IPS-NIHi11 (cell line): ENCODE results near the gene TRAPPC12.
"Not testable (repeated sequence)": the region's sequence is repeated elsewhere in the genome, so short reads cannot be mapped to it uniquely, and the experiment has no call there.

Experiments
- DNase-seq: peaks from one replicate; pipeline ENCODE4 v3.0.0; 2012; ENCODE audit warnings: mixed read lengths, low spot score

TRAPPC12 gene

DNA sequence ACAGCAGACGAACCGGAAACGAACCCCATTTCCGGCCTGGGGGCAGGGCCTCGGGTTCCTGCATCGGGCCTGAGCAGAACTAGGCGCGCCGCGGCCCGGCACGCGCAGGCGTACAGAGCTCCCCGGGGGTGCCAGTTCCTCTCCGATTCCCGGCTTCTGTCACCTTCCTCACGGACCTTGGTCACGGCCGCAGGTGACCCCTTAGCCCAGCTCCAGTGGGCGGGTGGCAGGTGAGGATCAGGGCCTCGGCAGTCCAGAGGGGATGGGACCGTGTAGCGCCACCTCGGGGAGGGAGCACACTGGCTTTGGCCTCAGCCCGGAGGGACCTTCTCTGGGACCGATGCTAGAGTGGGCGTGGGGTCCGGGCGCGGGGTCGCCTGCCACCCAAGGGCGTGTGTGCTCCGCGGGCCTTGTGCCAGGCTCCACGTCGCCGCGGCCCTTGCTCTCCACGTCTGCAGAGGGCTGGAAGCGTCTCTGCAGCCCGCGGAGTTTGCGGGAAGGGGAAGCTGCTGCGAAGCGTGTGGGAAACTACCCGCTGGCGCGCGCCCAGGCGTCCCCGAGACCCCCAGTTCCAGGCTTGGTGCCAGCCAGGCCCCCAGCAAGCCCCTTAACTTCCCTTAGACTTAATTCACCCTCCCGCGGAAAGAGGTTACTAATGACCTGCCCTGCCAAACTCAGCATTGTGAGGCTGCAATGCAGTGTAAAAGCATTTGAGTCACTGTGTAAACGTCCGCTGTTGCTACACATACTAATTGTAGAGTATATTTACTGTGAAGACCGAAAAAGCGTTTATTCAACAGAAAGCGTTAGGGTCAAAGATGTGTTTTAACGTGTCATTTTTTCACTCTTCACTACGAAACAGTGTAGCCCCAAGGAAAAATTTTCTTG, at the start of gene TRAPPC12:
Gene TRAPPC12, plus strand, starts transcription at position 48 of the 888 bp plus-strand sequence. CDS start 7,930 bp downstream, outside the sequence.
- DNase-seq = peak; percentile 91

- no peak for DNase-seq
These were observed 47.4 kb upstream of the TRAPPC12 start for GRCh38 chr2:3332133-3332532.

DNA sequence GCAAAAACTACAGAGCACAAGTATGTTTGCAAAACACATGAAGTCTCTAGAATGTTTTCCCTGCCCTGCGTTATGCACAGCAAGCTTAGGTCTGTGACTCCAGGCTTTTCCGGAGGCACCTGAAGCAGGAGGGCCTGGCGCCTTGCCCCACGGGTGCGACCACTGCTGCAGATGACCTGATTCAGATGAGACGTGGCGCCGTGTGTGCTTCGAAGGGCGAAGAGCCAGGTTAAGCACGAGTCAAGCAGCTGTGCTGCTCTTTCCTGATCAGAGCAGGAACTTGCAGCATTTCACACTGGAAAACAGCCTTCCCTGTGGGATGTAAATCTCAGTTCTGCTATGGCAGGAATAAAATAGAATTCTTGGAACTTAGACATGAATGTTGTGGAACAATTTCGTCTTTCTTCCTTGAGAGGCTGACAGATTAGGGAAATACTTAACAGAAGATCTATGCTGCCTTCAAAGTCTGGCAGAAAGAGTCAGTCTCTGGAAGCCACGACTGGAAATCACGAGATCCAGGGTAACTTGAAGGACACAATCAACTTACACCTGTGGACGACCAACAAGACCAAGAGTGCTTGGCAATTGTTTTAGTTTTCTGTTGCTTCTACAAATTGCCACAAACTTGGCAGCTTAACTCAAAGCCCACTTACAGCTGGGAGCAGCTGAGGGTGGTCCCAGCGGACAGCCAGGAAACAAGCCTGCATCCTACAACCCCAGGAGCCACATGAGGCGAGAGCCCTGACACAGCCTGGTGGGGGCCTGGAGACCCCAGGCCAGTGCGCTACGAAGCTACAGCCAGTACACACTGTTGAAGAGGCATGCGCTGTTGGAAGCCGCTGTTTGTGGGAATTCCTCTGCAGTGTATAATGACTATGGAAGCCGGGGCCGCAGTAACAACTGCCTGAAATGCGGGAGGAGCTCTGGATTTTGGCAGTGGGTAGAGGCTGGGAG, 44.8 kb upstream of the TRAPPC12 start:
- DNase-seq = no peak

GRCh38 chr2:3336844-3337243, 42.6 kb upstream of the TRAPPC12 start:
- no peak for DNase-seq

DNA sequence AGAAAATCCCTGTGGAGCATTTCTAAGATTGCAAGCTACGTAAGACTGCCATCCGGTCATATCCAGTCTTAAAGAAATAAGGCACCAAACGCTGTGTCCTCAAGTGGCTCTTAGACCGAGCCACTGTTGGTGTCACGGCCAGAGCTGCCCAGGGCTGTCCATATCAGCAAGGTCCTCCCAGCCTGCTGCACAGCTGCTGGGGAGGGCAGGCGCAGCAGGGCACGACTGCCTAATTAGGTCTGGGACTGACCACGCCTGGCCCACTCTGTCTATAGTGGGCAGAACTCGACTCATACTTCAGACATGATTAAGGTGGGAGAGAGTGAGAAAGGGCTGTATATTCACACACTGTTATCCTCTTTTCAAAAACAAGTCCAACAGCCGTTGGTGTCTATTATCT, 41.2 kb upstream of the TRAPPC12 start:
- DNase-seq = no peak

- no peak for DNase-seq
These were observed 39.4 kb upstream of the TRAPPC12 start for GRCh38 chr2:3340144-3340543.

DNA sequence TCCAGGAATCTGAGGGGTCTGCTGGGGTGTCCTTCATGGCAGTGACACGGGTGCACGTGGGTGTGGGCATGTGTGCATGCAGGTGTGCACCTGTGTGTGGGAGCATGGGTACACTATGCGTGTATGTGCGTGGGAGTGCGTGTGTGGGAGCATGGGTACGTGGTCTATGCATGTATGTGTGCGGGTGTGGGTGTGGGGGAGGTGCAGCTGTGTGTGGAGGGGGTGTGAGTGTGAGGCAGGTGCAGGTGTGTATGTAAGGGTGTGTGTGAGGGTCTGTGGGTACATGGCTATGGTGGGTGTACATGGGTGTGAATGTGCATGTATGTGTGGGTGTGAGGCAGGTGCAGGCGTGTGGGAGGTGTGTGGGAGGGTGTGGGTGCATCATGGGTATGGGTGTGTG, 38.2 kb upstream of the TRAPPC12 start:
- no peak for DNase-seq

GRCh38 chr2:3342324-3342723, 37.2 kb upstream of the TRAPPC12 start:
- DNase-seq = no peak

GRCh38 chr2:3343012-3343411, 36.5 kb upstream of the TRAPPC12 start:
- no peak for DNase-seq

DNA sequence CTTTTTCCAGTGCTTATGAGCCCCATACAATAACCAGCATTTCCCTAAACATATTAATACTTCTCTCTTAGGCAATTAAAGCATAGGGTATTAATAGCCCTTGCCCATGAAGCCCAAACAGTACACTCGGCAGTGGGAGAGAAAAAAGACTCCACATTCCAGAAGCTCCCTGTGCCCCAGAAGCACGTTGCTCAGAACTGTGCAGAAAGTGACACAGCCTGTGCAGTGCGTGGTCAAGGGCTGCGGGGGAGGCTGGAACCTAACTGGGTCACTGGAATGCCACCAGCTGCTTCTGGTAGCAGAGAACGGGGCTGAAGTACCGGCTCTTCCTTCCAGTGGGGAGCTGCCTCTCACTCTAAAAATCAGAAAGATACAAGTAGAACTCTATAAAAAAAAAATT, 34.6 kb upstream of the TRAPPC12 start:
- no peak for DNase-seq

DNA sequence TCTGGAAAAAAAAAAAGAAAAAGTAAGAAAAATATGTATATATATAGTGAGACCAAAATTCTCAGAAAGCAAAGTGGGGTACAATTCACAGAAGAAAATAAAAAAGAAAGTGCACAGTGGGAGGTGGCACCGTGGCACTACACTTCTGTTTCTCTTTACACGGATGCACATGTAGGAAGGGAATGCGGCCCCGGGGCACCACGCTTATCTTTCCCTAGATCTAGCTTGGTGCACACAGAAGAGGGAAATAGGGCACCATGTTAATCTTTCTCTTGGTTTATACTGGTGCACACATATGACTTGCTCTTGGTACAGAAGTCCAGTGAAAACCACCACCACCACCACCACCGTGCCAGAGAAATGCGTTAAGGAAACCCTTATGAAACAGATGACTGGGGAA, 33.9 kb upstream of the TRAPPC12 start:
- DNase-seq = no peak

GRCh38 chr2:3348767-3349166, 30.7 kb upstream of the TRAPPC12 start:
- DNase-seq = no peak

GRCh38 chr2:3349211-3349693, 30.2 kb upstream of the TRAPPC12 start:
- DNase-seq = no peak

DNA sequence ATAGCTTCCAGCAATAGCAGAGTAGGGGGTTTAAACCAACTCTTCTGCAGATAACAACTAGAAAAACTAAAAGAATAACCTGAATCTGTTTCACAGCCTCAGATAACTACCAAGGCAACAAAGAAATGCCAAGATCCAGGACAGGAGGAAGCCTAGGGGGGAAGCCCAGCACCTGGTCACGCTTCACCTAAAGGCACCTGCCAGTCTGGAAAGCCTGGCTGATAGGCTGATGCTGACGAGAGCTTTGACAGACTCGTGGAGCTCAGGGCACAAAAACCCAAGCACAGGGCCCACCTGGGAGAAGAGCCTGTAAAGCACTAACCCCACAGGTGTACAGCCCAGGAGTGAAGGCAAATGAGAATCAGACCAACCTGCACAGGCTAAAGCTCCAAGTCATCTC, 24.5 kb upstream of the TRAPPC12 start:
- no peak for DNase-seq

- DNase-seq = no peak
These were observed 23.4 kb upstream of the TRAPPC12 start for GRCh38 chr2:3355951-3356569.

DNA sequence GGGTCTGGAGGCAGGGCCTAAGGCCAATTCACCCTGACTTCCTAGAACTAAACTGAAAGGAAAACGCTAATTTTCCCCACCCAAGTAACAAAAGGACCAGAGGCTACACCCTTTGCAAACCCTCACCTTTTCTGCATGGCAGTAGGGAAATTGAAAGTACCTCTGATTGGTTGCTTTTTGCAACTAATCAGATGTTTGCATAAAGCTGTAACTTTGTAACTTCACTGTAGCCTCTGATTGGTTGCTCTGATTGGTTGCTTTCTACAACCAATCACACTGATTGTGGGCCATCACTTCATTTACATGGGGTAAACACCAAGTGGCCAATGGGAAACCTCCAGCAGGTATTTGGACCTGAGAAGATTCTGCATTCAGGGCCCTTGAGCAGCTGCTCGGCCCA, 22.7 kb upstream of the TRAPPC12 start:
- no peak for DNase-seq

DNA sequence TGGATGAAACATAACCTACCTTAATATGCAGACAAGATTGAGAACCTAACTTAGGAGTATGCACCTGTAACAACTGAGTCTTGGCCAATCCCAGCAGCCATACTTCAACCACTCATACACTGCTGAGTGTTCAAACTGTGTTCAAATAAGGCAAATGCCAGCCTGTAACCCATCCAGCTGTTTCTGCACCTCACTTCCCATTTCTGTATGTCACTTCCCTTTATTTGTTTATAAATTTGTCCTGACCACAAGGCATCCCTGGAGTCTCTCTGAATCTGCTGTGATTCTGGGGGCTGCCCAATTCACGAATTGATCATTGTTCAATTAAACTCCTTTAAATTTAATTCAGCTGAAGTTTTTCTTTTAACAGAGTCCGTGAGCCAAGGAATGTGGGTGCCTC, 22.0 kb upstream of the TRAPPC12 start:
- not testable (repeated sequence) for DNase-seq

GRCh38 chr2:3357926-3358325, 21.6 kb upstream of the TRAPPC12 start:
- no peak for DNase-seq

- DNase-seq = no peak
These were observed 17.7 kb upstream of the TRAPPC12 start for GRCh38 chr2:3361518-3362389.

- no peak for DNase-seq
These were observed 14.3 kb upstream of the TRAPPC12 start for GRCh38 chr2:3365219-3365618.

DNA sequence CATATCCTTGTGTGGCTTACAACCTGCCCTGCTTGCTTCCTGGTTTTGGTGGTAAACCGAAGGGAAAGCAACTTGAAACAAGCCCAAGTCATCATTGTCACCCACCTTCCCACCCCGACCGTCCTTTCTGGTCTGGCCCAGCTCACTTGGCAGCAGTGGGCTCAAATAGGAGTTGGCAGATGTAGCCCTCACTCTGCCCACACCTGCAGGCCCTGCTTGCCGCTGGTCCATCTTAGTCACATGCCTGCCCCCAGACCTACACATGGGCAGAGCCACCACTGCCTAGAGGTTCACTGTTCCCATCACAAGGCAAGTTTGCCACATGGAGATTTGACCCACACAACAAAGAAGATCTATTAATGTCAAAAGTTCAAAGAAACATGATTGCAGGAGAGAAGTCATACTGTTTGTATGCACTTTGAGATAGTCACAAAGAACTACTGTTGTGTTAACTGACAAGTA, 11.2 kb upstream of the TRAPPC12 start:
- DNase-seq = no peak
